Gastroesophageal sphincter (tissue), 3 donors: ENCODE measurements around the gene TEX101.

ENCODE experiments used
- EP300 ChIP-seq: sonication (generic); formaldehyde crosslinking; IDR thresholded peaks from one replicate; pipeline ENCODE4 v1.6.1; 2017; ENCODE audit warnings: antibody characterized with exemption, mild to moderate bottlenecking
- TF ChIP-seq, protein P1 (sequence below), 4 experiments: fragments of 200-600 bp in 2 of 4; fragments of 450-650 bp in 2 of 4; sonication (generic) in 1 of 4; IDR thresholded peaks; one replicate each; pipeline ENCODE4 v1.5.1; 2017 to 2019; ENCODE audit warnings: antibody characterized with exemption in 4 of 4, mild to moderate bottlenecking in 2 of 4, moderate library complexity in 2 of 4

DNA sequence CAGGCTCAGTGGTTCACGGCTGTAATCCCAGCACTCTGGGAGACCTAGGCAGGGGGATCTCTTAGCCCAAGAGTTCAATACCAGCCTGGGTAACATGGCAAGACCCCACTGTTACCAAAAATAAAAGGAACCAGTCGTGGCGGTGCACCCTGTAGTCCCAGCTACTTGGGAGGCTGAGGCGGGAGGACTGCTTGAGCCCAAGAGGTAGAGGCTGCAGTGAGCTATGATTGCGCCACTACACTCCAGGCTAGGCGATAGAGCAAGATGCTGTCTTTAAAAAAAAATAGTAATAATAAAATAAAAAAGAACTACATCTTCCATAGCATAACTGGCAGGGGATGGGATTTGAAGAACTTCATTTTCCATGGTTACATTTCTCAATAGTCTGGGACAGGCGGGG, 47.7 kb downstream of the TEX101 start:
- TF ChIP-seq, protein P1, sequence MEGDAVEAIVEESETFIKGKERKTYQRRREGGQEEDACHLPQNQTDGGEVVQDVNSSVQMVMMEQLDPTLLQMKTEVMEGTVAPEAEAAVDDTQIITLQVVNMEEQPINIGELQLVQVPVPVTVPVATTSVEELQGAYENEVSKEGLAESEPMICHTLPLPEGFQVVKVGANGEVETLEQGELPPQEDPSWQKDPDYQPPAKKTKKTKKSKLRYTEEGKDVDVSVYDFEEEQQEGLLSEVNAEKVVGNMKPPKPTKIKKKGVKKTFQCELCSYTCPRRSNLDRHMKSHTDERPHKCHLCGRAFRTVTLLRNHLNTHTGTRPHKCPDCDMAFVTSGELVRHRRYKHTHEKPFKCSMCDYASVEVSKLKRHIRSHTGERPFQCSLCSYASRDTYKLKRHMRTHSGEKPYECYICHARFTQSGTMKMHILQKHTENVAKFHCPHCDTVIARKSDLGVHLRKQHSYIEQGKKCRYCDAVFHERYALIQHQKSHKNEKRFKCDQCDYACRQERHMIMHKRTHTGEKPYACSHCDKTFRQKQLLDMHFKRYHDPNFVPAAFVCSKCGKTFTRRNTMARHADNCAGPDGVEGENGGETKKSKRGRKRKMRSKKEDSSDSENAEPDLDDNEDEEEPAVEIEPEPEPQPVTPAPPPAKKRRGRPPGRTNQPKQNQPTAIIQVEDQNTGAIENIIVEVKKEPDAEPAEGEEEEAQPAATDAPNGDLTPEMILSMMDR (IDR thresholded peaks at IDR 0.05) = no peak
- TF ChIP-seq EP300 = no peak
